Lower leg skin (tissue), 3 donors: ENCODE data around the gene ATG2B.

ENCODE experiments used
- POLR2A ChIP-seq, 2 donors: fragments of 450-650 bp; IDR thresholded peaks; one replicate each; pipeline ENCODE4 v1.6.1; 2016 to 2017; ENCODE audit warnings: antibody characterized with exemption in 2 of 2, mild to moderate bottlenecking in 1 of 2, moderate library complexity in 1 of 2
- TF ChIP-seq, protein P1 (sequence below), 3 donors: fragments of 450-650 bp; IDR thresholded peaks; one replicate each; pipeline ENCODE4 v1.5.1; 2016; ENCODE audit warnings: antibody characterized with exemption in 3 of 3, mild to moderate bottlenecking in 3 of 3, moderate library complexity in 2 of 3

DNA sequence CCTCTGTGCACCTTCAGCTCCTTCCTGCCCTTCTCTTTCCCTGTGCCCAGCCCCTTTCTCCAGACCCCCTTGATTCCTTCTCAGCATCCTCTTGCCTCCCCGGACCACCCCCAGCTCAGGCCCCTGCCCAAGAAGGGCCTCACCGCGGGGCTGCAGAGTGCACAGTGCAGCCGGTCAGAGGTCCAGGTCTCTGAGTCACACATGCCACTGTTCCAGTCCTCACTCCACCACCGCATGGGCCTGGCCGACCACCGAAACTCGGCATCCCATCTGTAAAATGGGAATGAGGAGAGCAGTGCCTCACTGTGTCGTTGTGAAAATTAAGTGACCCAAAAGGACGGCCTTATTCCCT lies 93.8 kb downstream of the ATG2B start:
- TF ChIP-seq, protein P1, sequence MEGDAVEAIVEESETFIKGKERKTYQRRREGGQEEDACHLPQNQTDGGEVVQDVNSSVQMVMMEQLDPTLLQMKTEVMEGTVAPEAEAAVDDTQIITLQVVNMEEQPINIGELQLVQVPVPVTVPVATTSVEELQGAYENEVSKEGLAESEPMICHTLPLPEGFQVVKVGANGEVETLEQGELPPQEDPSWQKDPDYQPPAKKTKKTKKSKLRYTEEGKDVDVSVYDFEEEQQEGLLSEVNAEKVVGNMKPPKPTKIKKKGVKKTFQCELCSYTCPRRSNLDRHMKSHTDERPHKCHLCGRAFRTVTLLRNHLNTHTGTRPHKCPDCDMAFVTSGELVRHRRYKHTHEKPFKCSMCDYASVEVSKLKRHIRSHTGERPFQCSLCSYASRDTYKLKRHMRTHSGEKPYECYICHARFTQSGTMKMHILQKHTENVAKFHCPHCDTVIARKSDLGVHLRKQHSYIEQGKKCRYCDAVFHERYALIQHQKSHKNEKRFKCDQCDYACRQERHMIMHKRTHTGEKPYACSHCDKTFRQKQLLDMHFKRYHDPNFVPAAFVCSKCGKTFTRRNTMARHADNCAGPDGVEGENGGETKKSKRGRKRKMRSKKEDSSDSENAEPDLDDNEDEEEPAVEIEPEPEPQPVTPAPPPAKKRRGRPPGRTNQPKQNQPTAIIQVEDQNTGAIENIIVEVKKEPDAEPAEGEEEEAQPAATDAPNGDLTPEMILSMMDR (IDR thresholded peaks at IDR 0.05) = no peak
- no peak for TF ChIP-seq POLR2A (IDR thresholded peaks at IDR 0.05)
